Cardiac fibroblast (primary cell): ENCODE results near the gene CPSF3.
"Not testable (repeated sequence)": the region's sequence is repeated elsewhere in the genome, so short reads cannot be mapped to it uniquely, and the experiment has no call there.

Experiments
- DNase-seq, 2 donors: peaks; one replicate each; pipeline versions ENCODE4 v3.0.0 to v3.0.0-alpha.2; 2010; ENCODE audit warnings: low read depth in 2 of 2
- H3K4me3 ChIP-seq, 2 donors: replicated peaks in 1 of 2; 1 replicate in 1 of 2; 2 replicates in 1 of 2; pipeline ENCODE4 v1.5.1; 2011; ENCODE audit warnings: low read depth in 2 of 2, low read length in 2 of 2, mild to moderate bottlenecking in 2 of 2, moderate library complexity in 1 of 2
- TF ChIP-seq, protein P1 (sequence below): IDR thresholded peaks from one replicate; pipeline ENCODE4 v1.5.1; 2011; ENCODE audit warnings: low read depth, mild to moderate bottlenecking, low read length, inconsistent platforms

Gene CPSF3

DNA sequence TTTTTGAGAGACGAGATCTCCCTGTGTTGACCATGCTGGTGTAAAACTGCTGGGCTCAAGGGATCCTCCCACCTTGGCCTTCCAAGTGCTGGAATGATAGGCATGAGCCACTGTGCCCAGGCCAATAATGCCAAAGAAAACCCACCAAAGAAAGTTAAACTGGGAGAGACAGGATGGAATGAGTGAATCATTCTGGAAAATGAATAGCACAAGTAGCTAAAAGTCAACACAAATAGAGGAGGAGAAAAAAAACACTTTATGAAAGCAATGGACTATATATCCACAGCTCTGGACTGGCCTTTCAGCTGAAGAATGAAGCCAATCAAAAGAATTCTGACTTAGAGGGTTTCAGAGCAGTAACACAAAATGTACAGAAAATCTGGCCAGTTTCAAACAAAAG, 74.8 kb downstream of the CPSF3 start:
- DNase-seq = no peak
- H3K4me3 ChIP-seq = no peak overlapping the region
- TF ChIP-seq, protein P1, sequence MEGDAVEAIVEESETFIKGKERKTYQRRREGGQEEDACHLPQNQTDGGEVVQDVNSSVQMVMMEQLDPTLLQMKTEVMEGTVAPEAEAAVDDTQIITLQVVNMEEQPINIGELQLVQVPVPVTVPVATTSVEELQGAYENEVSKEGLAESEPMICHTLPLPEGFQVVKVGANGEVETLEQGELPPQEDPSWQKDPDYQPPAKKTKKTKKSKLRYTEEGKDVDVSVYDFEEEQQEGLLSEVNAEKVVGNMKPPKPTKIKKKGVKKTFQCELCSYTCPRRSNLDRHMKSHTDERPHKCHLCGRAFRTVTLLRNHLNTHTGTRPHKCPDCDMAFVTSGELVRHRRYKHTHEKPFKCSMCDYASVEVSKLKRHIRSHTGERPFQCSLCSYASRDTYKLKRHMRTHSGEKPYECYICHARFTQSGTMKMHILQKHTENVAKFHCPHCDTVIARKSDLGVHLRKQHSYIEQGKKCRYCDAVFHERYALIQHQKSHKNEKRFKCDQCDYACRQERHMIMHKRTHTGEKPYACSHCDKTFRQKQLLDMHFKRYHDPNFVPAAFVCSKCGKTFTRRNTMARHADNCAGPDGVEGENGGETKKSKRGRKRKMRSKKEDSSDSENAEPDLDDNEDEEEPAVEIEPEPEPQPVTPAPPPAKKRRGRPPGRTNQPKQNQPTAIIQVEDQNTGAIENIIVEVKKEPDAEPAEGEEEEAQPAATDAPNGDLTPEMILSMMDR = no peak

DNA sequence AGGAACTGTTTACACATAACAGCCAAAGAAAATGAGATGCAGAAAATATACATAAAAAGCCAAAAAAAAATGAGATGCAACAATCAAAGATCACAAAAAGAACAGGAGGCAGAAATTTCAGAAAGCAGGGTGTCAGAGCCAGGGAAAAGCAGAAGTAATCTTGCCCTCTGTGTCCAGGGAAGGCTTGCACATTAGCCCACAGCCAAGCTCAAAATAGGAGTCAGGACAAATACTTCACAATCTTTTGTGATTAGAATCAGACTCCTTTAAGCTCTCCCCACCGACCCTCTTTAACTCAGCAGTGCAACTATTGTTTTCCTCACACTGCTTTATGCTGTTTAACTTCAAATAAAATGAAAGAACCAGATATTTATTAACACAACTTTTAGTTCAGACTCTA, 85.5 kb downstream of the CPSF3 start:
- TF ChIP-seq, protein P1 = no peak
- DNase-seq = no peak
- no peak overlapping the region for H3K4me3 ChIP-seq

DNA sequence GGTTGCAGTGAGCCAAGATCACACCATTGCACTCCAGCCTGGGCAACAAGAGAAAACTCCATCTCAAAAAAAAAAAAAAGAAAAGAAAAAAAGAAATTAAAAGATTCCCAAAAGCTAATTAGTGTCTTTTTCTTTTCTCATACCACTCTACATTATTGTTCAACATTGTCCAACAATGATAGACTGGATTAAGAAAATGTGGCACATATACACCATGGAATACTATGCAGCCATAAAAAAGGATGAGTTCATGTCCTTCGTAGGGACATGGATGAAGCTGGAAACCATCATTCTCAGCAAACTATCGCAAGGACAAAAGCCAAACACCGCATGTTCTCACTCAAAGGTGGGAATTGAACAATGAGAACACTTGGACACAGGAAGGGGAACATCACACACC, 90.5 kb downstream of the CPSF3 start:
- DNase-seq, H3K4me3 ChIP-seq: not testable (repeated sequence)

DNA sequence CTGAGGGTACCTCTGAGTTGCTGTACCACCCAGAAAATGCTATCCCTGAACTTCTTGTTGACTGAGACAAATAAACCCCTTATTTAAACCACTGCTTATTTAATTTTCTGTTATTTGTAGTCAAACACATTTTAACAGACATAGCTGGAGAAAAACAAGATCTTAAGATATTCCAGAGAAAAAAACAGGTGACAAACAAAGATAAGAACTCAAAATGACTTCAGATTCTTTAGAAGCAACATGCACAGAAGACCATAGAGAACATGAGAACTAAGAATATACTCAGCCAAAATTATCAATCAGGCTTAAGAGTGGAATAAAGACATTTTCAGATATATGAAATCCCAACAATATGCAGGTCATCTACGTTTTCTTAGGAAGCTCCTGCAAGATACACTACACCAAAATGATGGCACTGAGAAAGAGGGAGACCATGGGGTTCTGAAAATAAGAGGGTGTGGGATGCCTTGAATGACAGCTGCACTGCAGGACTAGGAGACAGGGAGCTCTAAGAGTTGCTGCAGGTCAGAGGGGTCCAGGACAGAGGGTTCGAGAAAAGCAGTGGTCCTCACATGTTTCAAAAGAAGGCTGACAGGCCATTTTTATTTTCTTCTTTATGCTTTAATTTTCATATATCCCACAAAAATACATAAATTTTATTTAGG, 93.8 kb downstream of the CPSF3 start:
- TF ChIP-seq, protein P1 = no peak

DNA sequence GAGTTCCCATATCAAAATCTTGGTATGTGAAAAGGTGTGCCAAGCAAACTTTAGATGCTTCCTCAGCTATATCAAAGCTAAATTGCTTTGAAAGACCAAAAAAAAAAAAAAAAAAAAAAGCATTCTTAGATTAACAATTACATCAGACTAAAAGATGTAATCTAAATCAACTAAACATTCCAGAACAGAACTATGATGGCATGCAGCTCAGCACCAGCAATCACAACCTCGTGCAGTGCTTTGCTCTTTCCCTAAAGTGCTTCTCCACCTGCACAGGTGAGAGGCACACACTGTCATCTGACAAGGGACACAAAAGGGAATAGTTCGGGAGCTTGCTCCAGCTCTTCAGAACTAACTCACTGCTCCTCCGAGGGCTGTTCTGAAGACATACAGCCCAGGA, 94.7 kb downstream of the CPSF3 start:
- TF ChIP-seq, protein P1 = no peak
- no peak for DNase-seq
- no peak overlapping the region for H3K4me3 ChIP-seq

More for the DNA sequence above, 93.8 kb downstream of the CPSF3 start:
- no peak overlapping the region for H3K4me3 ChIP-seq
- no peak for DNase-seq

DNA sequence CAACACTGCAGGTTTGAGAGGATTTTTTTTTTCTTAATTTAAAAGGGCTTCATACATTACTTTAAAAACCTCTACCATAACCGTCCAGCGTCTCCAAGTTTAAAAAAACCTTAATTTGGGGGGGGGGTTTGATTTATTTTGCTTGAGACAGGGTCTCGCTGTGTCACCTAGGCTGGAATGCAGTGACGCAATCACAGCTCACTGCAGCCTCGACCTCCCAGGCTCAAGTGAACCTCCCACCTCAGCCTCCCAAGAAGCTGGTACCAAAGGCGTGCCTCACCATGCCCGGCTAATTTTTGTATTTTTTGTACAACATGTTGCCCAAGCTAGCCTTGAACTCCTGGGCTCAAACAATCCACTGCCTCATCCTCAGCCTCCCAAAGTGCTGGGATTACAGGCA, 95.3 kb downstream of the CPSF3 start:
- TF ChIP-seq, protein P1 = no peak
- no peak overlapping the region for H3K4me3 ChIP-seq
- DNase-seq = no peak

DNA sequence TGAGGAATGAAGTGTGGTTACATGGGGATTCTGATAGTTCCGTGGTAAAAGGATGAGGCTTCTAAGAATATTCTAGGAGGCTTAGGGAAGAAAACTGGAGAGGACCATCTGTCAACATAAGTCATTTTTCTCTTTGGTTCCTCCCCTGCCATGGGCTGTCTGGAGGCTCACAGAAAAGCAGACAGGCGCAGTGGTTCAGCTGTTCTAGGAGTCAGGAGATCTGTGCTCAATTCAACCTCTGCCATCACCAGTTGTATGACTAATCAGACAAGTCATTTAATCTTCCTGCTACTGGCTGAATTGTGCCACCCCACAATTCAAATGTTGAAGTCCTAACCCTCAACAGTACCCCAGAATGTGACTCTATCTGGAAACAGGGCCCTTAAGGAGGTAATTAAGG, 95.8 kb downstream of the CPSF3 start:
- DNase-seq = peak in 1 of 2 donors; percentile 43
- TF ChIP-seq, protein P1 = no peak
- no peak overlapping the region for H3K4me3 ChIP-seq
